Lower leg skin (tissue), 4 donors: ENCODE measurements around the gene IP6K1. TPM values are rescaled to one million over a fixed set of nuclear protein-coding genes. Genes with fewer than 3 reads are reported as not detected.
"Not testable (repeated sequence)": the region's sequence is repeated elsewhere in the genome, so short reads cannot be mapped to it uniquely, and the experiment has no call there.

ENCODE experiments used
- DNase-seq, 2 donors: peaks; one replicate each; pipeline ENCODE4 v3.0.0-alpha.2; 2019; ENCODE audit warnings: low spot score in 2 of 2
- H3K4me3 ChIP-seq: fragments of 200-600 bp; sonication (generic); 2 replicates; pipeline ENCODE4 v1.5.1; 2017; ENCODE audit warnings: mild to moderate bottlenecking, low read depth; ENCODE audit not compliant: poor library complexity, severe bottlenecking
- CTCF ChIP-seq, 3 donors: fragments of 450-650 bp; IDR thresholded peaks; one replicate each; pipeline ENCODE4 v1.5.1; 2016; ENCODE audit warnings: antibody characterized with exemption in 3 of 3, mild to moderate bottlenecking in 3 of 3, moderate library complexity in 2 of 3
- POLR2A ChIP-seq, 2 donors: fragments of 450-650 bp; IDR thresholded peaks; one replicate each; pipeline ENCODE4 v1.6.1; 2016 to 2017; ENCODE audit warnings: antibody characterized with exemption in 2 of 2, mild to moderate bottlenecking in 1 of 2, moderate library complexity in 1 of 2
- WGBS, 2 donors: methylation state at CpG; one replicate each; pipeline ENCODE4 v1.1.5; 2018; 5-methylcytosine and 5-hydroxymethylcytosine counted together
- intact Hi-C: fragments of 100-400 bp; cut with DNase I; formaldehyde crosslinking; loops from one replicate; pipeline ENCODE4 v1.15.0; 2023; ENCODE audit warnings: low total_unique reads
- total RNA-seq, 4 donors: library from RNA; depleted of rRNA; stranded (reverse); fragments of >200 nt; gene quantifications; one replicate each; pipeline ENCODE4 v1.1.0, GENCODE V29; 2016

IP6K1 gene
- total RNA-seq, 4 donors from 2014 or later: 44.1 to 56.5 (median 51.6) TPM

- intact Hi-C loops: no loop called here
- no peak overlapping the region for H3K4me3 ChIP-seq
- WGBS, 2 donors: 85 to 96% methylated on average over 4 of the region's 4 CpGs
- peak in 1 of 2 donors; percentile 40 for DNase-seq
- TF ChIP-seq POLR2A (IDR thresholded peaks at IDR 0.05) (no peak), CTCF (IDR thresholded peaks at IDR 0.05) (no peak)
These were observed 36.3 kb downstream of the IP6K1 start for GRCh38 chr3:49750056-49750455.

GRCh38 chr3:49748874-49749273, 37.5 kb downstream of the IP6K1 start:
- 84 to 92% methylated on average over 5 of the region's 5 CpGs for WGBS, 2 donors
- intact Hi-C loops, H3K4me3 ChIP-seq: not testable (repeated sequence)
- DNase-seq: peak in 1 of 2 donors; percentile 31

- intact Hi-C loops: no loop called here
- TF ChIP-seq CTCF (IDR thresholded peaks at IDR 0.05) (no peak), POLR2A (IDR thresholded peaks at IDR 0.05) (no peak)
- H3K4me3 ChIP-seq: no peak overlapping the region
- peak in 1 of 2 donors; percentile 60 for DNase-seq
- 87 to 89% methylated on average over 13 of the region's 13 CpGs for WGBS, 2 donors
These were observed 38.4 kb downstream of the IP6K1 start for GRCh38 chr3:49747792-49748480.

GRCh38 chr3:49745986-49746385, 40.4 kb downstream of the IP6K1 start:
- no peak for DNase-seq
- 60 to 73% methylated on average over 2 of the region's 2 CpGs for WGBS, 2 donors
- intact Hi-C loops: no loop called here
- TF ChIP-seq CTCF (IDR thresholded peaks at IDR 0.05) (no peak), POLR2A (IDR thresholded peaks at IDR 0.05) (no peak)
- no peak overlapping the region for H3K4me3 ChIP-seq

GRCh38 chr3:49740427-49740826, 45.9 kb downstream of the IP6K1 start:
- H3K4me3 ChIP-seq: no peak overlapping the region
- intact Hi-C loops: no loop called here
- no peak for TF ChIP-seq POLR2A (IDR thresholded peaks at IDR 0.05)
- TF ChIP-seq CTCF (IDR thresholded peaks at IDR 0.05): no peak
- DNase-seq: no peak

- no peak for TF ChIP-seq POLR2A (IDR thresholded peaks at IDR 0.05)
- no peak for TF ChIP-seq CTCF (IDR thresholded peaks at IDR 0.05)
- DNase-seq: peak in 1 of 2 donors; percentile 56
- WGBS, 2 donors: 95 to 97% methylated on average over 11 of the region's 11 CpGs
- no peak overlapping the region for H3K4me3 ChIP-seq
- intact Hi-C loops: no loop called here
These were observed 48.2 kb downstream of the IP6K1 start for GRCh38 chr3:49738067-49738713.
